NCI-H146 treated with DMSO at 0.1 percent for 48 hours (cell line): ENCODE results near the gene PHRF1.

Experiments used
- DNase-seq: peaks from one replicate; lab custom pipeline; 2025; ENCODE audit not compliant: unreplicated experiment; lab: John Stamatoyannopoulos, UW

The PHRF1 gene

GRCh38 chr11:613369-613968 lies 37.2 kb downstream of the PHRF1 start:
- no peak for DNase-seq

DNA sequence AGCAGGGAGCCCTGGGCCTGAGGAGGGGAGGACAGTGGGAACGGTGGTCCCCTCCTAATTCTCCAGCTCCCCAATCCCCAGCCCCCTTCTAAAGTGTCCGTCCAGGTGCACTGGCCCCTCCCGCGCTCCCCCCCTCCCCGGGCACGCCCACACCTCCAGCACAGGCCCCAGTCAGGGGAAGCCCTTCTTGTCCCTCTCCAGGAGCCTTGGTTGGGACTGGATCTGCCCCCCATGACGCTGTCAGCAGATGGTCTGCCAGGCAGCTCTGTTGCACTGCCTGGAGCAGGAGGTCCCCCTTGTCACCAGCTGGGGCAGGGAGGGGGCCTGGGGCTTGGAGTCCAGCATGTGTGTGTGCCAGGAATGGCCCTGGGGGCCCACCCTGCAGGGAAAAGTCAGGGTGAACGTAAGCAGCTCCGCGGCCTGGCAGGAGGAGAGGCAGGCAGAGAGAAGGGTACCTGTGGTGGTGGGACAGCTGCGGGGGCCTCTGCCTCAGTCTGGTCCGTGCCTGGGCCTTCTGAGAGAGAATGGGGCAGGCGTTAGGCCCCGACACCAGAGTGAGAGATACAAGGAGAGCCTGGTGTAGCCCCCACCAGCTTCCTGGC lies 37.9 kb downstream of the PHRF1 start:
- no peak for DNase-seq

DNA sequence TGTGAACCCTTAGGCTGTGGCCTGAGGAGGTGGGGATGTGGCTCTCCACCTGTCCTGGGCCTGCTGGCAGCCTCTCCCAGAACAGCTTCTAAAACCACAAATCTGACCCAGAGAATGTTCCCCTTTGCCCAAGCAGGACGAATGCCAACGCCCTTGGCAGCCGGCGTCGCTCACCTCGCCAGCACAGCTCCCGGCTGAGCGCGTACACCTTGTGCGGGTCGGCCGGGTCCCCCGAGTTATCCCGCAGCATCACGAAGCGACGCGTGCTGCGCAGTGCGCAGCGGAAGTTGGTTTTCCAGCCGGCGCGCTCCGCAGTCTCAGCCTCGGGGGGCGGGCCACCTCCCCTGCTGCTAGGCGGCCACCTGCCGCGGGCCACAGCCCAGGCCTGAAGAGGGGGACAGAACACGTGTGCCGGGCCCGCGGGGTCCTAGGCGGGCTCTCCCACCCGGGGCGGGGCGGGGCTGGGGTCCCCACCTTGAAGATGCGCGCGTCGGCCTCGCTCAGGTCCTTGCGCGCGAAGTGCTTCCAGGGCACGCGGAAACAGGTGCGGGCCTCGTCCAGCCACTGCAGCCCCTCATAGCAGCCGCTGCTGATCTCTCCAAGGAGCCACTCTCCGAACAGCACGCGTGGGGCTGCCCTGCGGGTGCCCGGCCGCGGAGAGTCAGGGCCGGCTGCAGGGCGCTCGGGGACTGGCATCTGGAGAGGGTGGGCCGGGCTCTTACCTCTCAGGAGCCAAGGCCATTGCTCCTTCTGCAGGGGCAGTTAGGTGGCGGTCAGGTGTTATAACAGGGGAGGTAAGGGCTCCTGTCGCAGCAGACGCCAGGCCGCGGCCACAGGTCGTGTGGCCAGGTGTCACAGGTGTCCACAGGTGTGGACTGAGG lies 38.6 kb downstream of the PHRF1 start:
- DNase-seq: no peak

DNA sequence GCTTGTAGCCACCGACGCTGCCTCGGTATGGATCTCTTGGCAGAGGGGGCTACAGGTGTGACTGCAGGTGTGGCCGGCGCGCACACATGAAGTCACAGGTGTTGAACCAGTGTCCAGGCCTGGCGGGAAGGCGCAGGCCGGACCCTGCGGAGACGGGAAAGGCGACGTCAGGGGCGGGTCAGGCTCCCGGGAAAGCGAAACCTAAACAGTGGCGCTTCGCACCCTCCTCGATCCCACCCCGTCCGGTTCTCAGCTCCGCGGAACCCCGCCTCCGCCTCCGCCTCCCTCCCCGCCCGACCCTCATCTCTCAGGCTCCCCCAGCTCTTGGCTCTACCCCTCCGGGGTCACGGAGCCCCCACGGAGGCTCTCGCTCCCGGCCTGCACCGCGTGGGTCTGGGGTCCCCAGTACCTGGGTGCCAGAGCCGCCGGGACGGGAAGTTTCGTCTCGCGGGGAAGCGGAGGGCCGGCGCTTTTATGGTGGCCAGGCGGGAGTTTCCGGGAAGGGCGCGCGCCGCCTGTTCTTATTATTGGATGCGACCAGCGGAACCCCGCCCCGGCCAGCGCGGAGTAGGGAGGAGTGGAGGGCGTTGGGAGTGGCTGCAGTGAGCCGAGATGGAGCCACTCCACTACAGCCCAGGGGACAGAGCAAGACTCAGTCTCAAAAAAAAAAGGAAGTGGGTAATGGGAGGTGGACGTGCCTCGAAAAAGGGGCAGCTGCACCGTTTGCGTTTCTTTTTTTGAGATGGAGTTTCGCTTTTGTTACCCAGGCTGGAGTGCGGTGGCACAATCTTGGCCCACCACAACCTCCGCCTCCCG lies 39.4 kb downstream of the PHRF1 start, which contains the start of gene IRF7:
TSS of gene IRF7 (minus strand) at position 447 of the 816 bp plus-strand sequence. CDS start 586 bp downstream, outside the sequence.
- DNase-seq: peak; percentile 28

- DNase-seq: no peak
These were observed 40.3 kb downstream of the PHRF1 start for GRCh38 chr11:616320-617198.

GRCh38 chr11:617199-617911 lies 41.1 kb downstream of the PHRF1 start:
- no peak for DNase-seq

- no peak for DNase-seq
These were observed 41.8 kb downstream of the PHRF1 start for GRCh38 chr11:617912-618682.

- no peak for DNase-seq
These were observed 42.8 kb downstream of the PHRF1 start for GRCh38 chr11:618856-619627.

- DNase-seq: no peak
These were observed 43.4 kb downstream of the PHRF1 start for GRCh38 chr11:619628-620050.

- no peak for DNase-seq
These were observed 43.9 kb downstream of the PHRF1 start for GRCh38 chr11:620201-620600.

- no peak for DNase-seq
These were observed 44.9 kb downstream of the PHRF1 start for GRCh38 chr11:620935-621814.

- no peak for DNase-seq
These were observed 45.6 kb downstream of the PHRF1 start for GRCh38 chr11:621838-622237.

- DNase-seq: no peak
These were observed 47.1 kb downstream of the PHRF1 start for GRCh38 chr11:623349-623869.

GRCh38 chr11:623999-624704 lies 47.9 kb downstream of the PHRF1 start:
- DNase-seq: no peak

DNA sequence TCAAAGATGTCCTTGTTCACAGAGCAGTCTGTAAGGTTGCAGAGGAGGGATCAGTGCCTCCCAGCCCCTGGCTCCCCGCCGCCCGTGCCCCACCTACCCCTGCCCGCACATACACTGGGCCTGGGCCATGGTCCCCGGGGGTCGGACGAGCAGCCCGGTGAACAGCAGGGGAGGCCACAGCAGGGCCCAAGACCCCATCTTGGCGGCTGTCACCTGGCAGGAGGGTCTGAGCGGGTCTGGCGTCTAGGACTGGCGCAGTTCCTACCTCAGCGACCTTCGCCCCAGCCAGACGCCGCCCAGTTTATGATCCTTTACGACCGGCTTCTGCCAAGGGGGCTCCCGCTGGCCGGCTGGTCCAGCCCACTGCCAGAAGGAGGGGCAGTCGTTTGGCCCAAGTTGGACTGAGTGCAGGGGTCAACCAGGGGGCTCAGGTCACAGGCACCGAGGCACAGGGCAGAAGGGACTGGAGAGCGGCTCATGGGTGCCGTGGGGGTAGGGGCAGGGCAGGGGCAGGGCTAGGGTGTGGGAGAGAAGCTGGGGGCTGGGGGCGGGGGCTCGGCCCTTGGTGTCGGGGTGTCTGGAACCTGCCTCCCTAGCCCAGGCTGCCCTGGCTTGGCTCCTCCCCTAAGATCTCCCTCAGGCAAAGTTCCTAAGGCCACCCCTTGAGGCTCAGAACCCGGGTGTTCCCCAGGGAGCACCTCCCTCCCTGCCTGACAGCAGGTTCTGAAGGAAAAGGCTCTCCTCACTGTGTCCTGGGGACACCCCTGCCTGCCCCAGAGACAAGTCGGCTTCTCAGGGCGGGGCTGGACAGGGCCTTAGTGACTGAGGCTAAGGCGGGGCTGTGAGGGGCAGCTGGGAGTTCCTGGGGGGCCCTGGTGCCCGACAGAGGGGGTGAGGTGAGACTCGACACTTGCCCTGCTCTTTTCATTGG lies 48.7 kb downstream of the PHRF1 start, which contains the start of gene CDHR5:
TSS of gene CDHR5 (minus strand) at position 251 of the 931 bp plus-strand sequence. CDS start at position 198, 53 bp downstream.
- no peak for DNase-seq
